Measurements from ENCODE around the gene LDHD. TPM values are rescaled to one million over a fixed set of nuclear protein-coding genes. Genes with fewer than 3 reads are reported as not detected.

Gene LDHD
- total and polyA plus RNA-seq, 12 donors, result 2.4 to 46.0 (median 19.6) TPM

- DNase-seq, result no peak
- peaks cover 29 to 47% of the 10 kb centered on the region in 2 donors for H3K4me1 ChIP-seq (replicated peaks in 1 of 2)
- no peak for TF ChIP-seq POLR2A (IDR thresholded peaks at IDR 0.05)
- no peak for TF ChIP-seq CTCF (IDR thresholded peaks at IDR 0.05)
Observed at GRCh38 chr16:75114179-75114945, 2.2 kb downstream of the LDHD start.

DNA sequence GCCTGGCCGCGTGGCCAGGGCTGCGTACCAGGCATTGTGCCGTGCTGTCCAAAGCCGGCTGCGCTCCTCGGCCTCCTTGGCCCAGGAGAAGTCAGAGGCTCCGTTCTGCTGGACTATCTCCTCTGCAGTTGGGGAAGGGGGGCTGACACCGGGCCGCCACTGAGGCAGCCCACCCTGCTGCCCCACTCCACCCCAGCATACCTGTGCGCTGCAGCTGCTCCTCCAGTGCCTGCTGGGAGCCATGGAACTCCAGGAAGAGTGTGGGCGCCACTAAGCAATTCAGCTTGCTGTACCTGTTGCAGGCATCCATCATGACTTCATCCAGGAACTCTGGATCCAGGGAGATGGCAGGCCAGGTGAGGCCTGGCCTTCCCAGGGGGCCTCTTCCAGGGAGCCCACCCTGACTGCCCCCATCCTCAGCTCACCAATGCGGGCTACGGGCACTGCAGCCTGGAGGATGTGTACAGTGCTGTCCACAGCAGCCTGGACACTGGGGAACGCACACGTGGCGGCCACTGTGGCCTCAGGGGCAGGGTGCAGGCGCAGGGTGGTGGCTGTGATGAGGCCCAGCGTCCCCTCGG lies 2.9 kb downstream of the LDHD start:
- Histone ChIP-seq H3K36me3 (replicated peaks in 1 of 2) (no peaks in the 10 kb centered on the region), H3K4me3 (no peak overlapping the region), H3K27ac (no peak overlapping the region), H3K4me1 (replicated peaks in 1 of 2) (peaks cover 36 to 54% of the 10 kb centered on the region in 2 donors), H3K27me3 (no peaks in the 10 kb centered on the region), H3K9me3 (replicated peaks in 1 of 3) (no peaks in the 10 kb centered on the region)
- no peak for DNase-seq
- TF ChIP-seq POLR2A (IDR thresholded peaks at IDR 0.05), result no peak
- no peak for TF ChIP-seq CTCF (IDR thresholded peaks at IDR 0.05)
- intact Hi-C loops (cut with DNase I), result loop anchor here (5.0 to 10.0 kb wide), 2 partner anchors 116 to 299 kb away; partner anchors contain the start of gene ZNRF1 (in 2 of the 2)
- WGBS, 4 donors, result 85 to 90% (median 89%) methylated on average over 16 to 20 of the region's 20 CpGs; no CpG with 5 or more reads in 1 of the 4 donors

More at GRCh38 chr16:75114179-75114945, 2.2 kb downstream of the LDHD start:
- intact Hi-C loops (cut with DNase I), result loop anchor here (5.0 to 10.0 kb wide), 2 partner anchors 117 to 300 kb away; partner anchors contain the start of gene ZNRF1 (in 2 of the 2)
- H3K27me3 ChIP-seq, result no peaks in the 10 kb centered on the region
- H3K4me3 ChIP-seq, result no peak overlapping the region
- WGBS, 4 donors, result 86 to 96% (median 92%) methylated on average over 15 to 44 of the region's 44 CpGs
- H3K36me3 ChIP-seq (replicated peaks in 1 of 2), result no peaks in the 10 kb centered on the region
- H3K27ac ChIP-seq, result no peak overlapping the region
- H3K9me3 ChIP-seq (replicated peaks in 1 of 3), result no peaks in the 10 kb centered on the region

GRCh38 chr16:75112734-75113491 lies 3.7 kb downstream of the LDHD start:
- Histone ChIP-seq H3K4me3 (no peak overlapping the region), H3K27me3 (no peaks in the 10 kb centered on the region), H3K36me3 (replicated peaks in 1 of 2) (no peaks in the 10 kb centered on the region), H3K27ac (peak overlapping the region in 1 of 5 donors; percentile 85), H3K4me1 (replicated peaks in 1 of 2) (peaks cover 39 to 61% of the 10 kb centered on the region in 2 donors), H3K9me3 (replicated peaks in 1 of 3) (no peaks in the 10 kb centered on the region)
- TF ChIP-seq CTCF (IDR thresholded peaks at IDR 0.05) (no peak), POLR2A (IDR thresholded peaks at IDR 0.05) (no peak)
- WGBS, 4 donors, result 60 to 73% (median 70%) methylated on average over 8 to 14 of the region's 14 CpGs
- peak in 1 of 7 donors; percentile 26 for DNase-seq
- intact Hi-C loops (cut with DNase I), result loop anchor here (5.0 to 10.0 kb wide), 2 partner anchors 116 to 298 kb away; partner anchors contain the start of gene ZNRF1 (in 2 of the 2)
